Motor neuron (in vitro differentiated cells): Measurements from ENCODE around the gene VPS41. TPM values are rescaled to one million over a fixed set of nuclear protein-coding genes. Genes with fewer than 3 reads are reported as not detected.

ENCODE experiments used
- ATAC-seq, 8 experiments: fragments of 200-7000 bp; cut with Tn5 transposase; replicated peaks in 6 of 8; 2 replicates each; pipeline ENCODE4 v1.8.0; 2021; ENCODE audit warnings: mild to moderate bottlenecking in 8 of 8, moderate library complexity in 8 of 8
- H3K27ac ChIP-seq, 2 donors: fragments of 250-450 bp; sonication (Bioruptor Pico); 2 replicates each; pipeline ENCODE4 v1.9.0; 2021; ENCODE audit warnings: antibody characterized with exemption in 2 of 2, mild to moderate bottlenecking in 2 of 2, moderate library complexity in 1 of 2
- H3K4me1 ChIP-seq, 2 donors: fragments of 250-450 bp; sonication (Bioruptor Pico); replicated peaks in 1 of 2; 2 replicates each; pipeline ENCODE4 v1.6.1; 2021; ENCODE audit warnings: antibody characterized with exemption in 2 of 2, mild to moderate bottlenecking in 2 of 2, moderate library complexity in 1 of 2
- H3K4me3 ChIP-seq, 5 donors: fragments of 250-450 bp; sonication (Bioruptor Pico); 2 replicates each; pipeline ENCODE4 v1.9.0; 2021; ENCODE audit warnings: antibody characterized with exemption in 5 of 5, mild to moderate bottlenecking in 5 of 5, moderate library complexity in 4 of 5
- WGBS, 10 experiments: fragments of 450-650 bp; shearing (Covaris generic); methylation state at CpG; one replicate each; pipeline ENCODE4 v1.0.0; 2022; 5-methylcytosine and 5-hydroxymethylcytosine counted together
- in situ Hi-C, 9 experiments: fragments of 400-800 bp; cut with MboI; loops; one replicate each; pipeline ENCODE4 v1.15.0; 2021; ENCODE audit warnings: low sequenced_read_pairs in 9 of 9, low pct_unique_long_range_greater_than_20kb in 2 of 9; ENCODE audit not compliant: unreplicated experiment in 9 of 9
- total RNA-seq, 8 experiments: library from RNA; unstranded; fragments of 300-600 nt; gene quantifications; 2 replicates each; pipeline versions ENCODE4 v1.2.3 to v1.2.4, GENCODE V29; 2022

VPS41 gene
- total RNA-seq, 8 experiments from 2014 or later = 32.6 to 68.3 (median 52.4) TPM

- Histone ChIP-seq H3K4me3 (no peak overlapping the region), H3K4me1 (no peaks in the 10 kb centered on the region), H3K27ac (no peak overlapping the region)
- no peak for ATAC-seq
- WGBS, 10 experiments = 83 to 100% (median 97%) methylated on average over 1 to 3 of the region's 4 CpGs; no CpG with 5 or more reads in 2 of the 10 experiments
- in situ Hi-C loops = no loop called here
Measured at GRCh38 chr7:38727184-38727940, 181.6 kb downstream of the VPS41 start.

GRCh38 chr7:38723327-38723726, 185.7 kb downstream of the VPS41 start:
- in situ Hi-C loops = no loop called here
- H3K27ac ChIP-seq = no peak overlapping the region
- H3K4me3 ChIP-seq = no peak overlapping the region
- ATAC-seq = no peak
- WGBS, 10 experiments = 93 to 100% (median 97%) methylated on average over 2 to 6 of the region's 10 CpGs; no CpG with 5 or more reads in 3 of the 10 experiments
- H3K4me1 ChIP-seq = no peaks in the 10 kb centered on the region

- Histone ChIP-seq H3K4me3 (no peak overlapping the region), H3K4me1 (no peaks in the 10 kb centered on the region), H3K27ac (no peak overlapping the region)
- ATAC-seq = no peak
- in situ Hi-C loops = no loop called here
- WGBS, 10 experiments = 83 to 100% (median 93%) methylated on average over 1 to 4 of the region's 4 CpGs; no CpG with 5 or more reads in 3 of the 10 experiments
Measured at GRCh38 chr7:38716397-38716796, 192.6 kb downstream of the VPS41 start.

GRCh38 chr7:38709123-38709522, 199.9 kb downstream of the VPS41 start:
- Histone ChIP-seq H3K4me3 (no peak overlapping the region), H3K27ac (no peak overlapping the region), H3K4me1 (no peaks in the 10 kb centered on the region)
- no peak for ATAC-seq
- in situ Hi-C loops = no loop called here
- 33 to 88% (median 77%) methylated on average over 1 to 4 of the region's 4 CpGs; no CpG with 5 or more reads in 1 of the 10 experiments for WGBS, 10 experiments

GRCh38 chr7:38704751-38705150, 204.2 kb downstream of the VPS41 start:
- in situ Hi-C loops = no loop called here
- ATAC-seq = peak in 2 of 8 experiments; percentile 18 to 53
- Histone ChIP-seq H3K4me1 (no peaks in the 10 kb centered on the region), H3K27ac (no peak overlapping the region), H3K4me3 (no peak overlapping the region)

GRCh38 chr7:38704041-38704547, 204.9 kb downstream of the VPS41 start:
- ATAC-seq = peak in 1 of 8 experiments; percentile 61
- WGBS, 10 experiments = 31 to 93% (median 70%) methylated on average over 1 to 4 of the region's 4 CpGs; no CpG with 5 or more reads in 2 of the 10 experiments
- in situ Hi-C loops = no loop called here
- Histone ChIP-seq H3K27ac (no peak overlapping the region), H3K4me1 (no peaks in the 10 kb centered on the region), H3K4me3 (no peak overlapping the region)

- Histone ChIP-seq H3K4me3 (no peak overlapping the region), H3K27ac (no peak overlapping the region), H3K4me1 (no peaks in the 10 kb centered on the region)
- in situ Hi-C loops = no loop called here
- WGBS, 10 experiments = 60 to 100% (median 89%) methylated on average over 1 to 3 of the region's 4 CpGs; no CpG with 5 or more reads in 1 of the 10 experiments
- ATAC-seq = no peak
Measured at GRCh38 chr7:38703093-38703492, 205.9 kb downstream of the VPS41 start.

- Histone ChIP-seq H3K4me1 (no peaks in the 10 kb centered on the region), H3K4me3 (no peak overlapping the region), H3K27ac (no peak overlapping the region)
- in situ Hi-C loops = no loop called here
- 73 to 100% (median 84%) methylated on average over 1 to 8 of the region's 10 CpGs; no CpG with 5 or more reads in 1 of the 10 experiments for WGBS, 10 experiments
- no peak for ATAC-seq
Measured at GRCh38 chr7:38702002-38702535, 206.9 kb downstream of the VPS41 start.

- 0 to 82% (median 60%) methylated on average over 2 to 5 of the region's 5 CpGs; no CpG with 5 or more reads in 3 of the 10 experiments for WGBS, 10 experiments
- ATAC-seq = no peak
- H3K4me3 ChIP-seq = no peak overlapping the region
- in situ Hi-C loops = no loop called here
- H3K27ac ChIP-seq = no peak overlapping the region
- H3K4me1 ChIP-seq = no peaks in the 10 kb centered on the region
Measured at GRCh38 chr7:38700116-38700515, 208.9 kb downstream of the VPS41 start.

GRCh38 chr7:38699471-38699870, 209.5 kb downstream of the VPS41 start:
- 0 to 79% (median 38%) methylated on average over 1 to 3 of the region's 3 CpGs; no CpG with 5 or more reads in 2 of the 10 experiments for WGBS, 10 experiments
- Histone ChIP-seq H3K4me1 (no peaks in the 10 kb centered on the region), H3K4me3 (no peak overlapping the region), H3K27ac (no peak overlapping the region)
- in situ Hi-C loops = no loop called here
- peak in 1 of 8 experiments; percentile 23 for ATAC-seq

GRCh38 chr7:38694326-38694725, 214.7 kb downstream of the VPS41 start:
- Histone ChIP-seq H3K27ac (no peak overlapping the region), H3K4me1 (no peaks in the 10 kb centered on the region), H3K4me3 (no peak overlapping the region)
- WGBS, 10 experiments = 0 to 90% (median 76%) methylated on average over 1 to 3 of the region's 3 CpGs; no CpG with 5 or more reads in 2 of the 10 experiments
- in situ Hi-C loops = no loop called here
- no peak for ATAC-seq

- Histone ChIP-seq H3K27ac (no peak overlapping the region), H3K4me1 (no peaks in the 10 kb centered on the region), H3K4me3 (no peak overlapping the region)
- no peak for ATAC-seq
- in situ Hi-C loops = no loop called here
- WGBS, 10 experiments = 50 to 93% (median 85%) methylated on average over 1 to 7 of the region's 7 CpGs; no CpG with 5 or more reads in 4 of the 10 experiments
Measured at GRCh38 chr7:38686888-38687287, 222.1 kb downstream of the VPS41 start.

- in situ Hi-C loops = no loop called here
- Histone ChIP-seq H3K4me3 (no peak overlapping the region), H3K27ac (no peak overlapping the region), H3K4me1 (no peaks in the 10 kb centered on the region)
- ATAC-seq = no peak
- WGBS, 10 experiments = 74 to 100% (median 94%) methylated on average over 1 to 13 of the region's 21 CpGs; no CpG with 5 or more reads in 3 of the 10 experiments
Measured at GRCh38 chr7:38685851-38686250, 223.1 kb downstream of the VPS41 start.
